ENCODE data around the gene PPARG. TPM values are rescaled to one million over a fixed set of nuclear protein-coding genes. Genes with fewer than 3 reads are reported as not detected.

Gene PPARG
- total and polyA plus RNA-seq, 2 donors (not counting 3 experiments of a cell fraction or from before 2014, with no cell fraction given): 0.15 to 1.3 TPM

- no peak for DNase-seq (ENCODE audit: low read depth, low spot score)
- dilution Hi-C loops (cut with MboI; ENCODE audit: extremely low pct_ligation_motif_present, low sequenced_read_pairs): no loop called here
- ChIA-PET CTCF (no interaction called here), POLR2A (no interaction called here)
- Histone ChIP-seq H3K4me3 (replicated peaks in 1 of 3; ENCODE audit: insufficient read depth in 1 of 3, low read depth in 1 of 3, low read length in 3 of 3) (no peak overlapping the region), H3K36me3 (ENCODE audit: control insufficient read depth in 2 of 2, extremely low read depth in 1 of 2, insufficient read depth in 2 of 2, low read length in 2 of 2) (no peaks in the 10 kb centered on the region), H3K4me2 (ENCODE audit: insufficient read depth, low read length) (no peak overlapping the region), H4K20me1 (replicated peaks; ENCODE audit: control insufficient read depth, extremely low read depth, insufficient read depth, low read length) (no peaks in the 10 kb centered on the region), H3K27me3 (ENCODE audit: control insufficient read depth in 2 of 2, insufficient read depth in 2 of 2, low read length in 2 of 2) (peaks cover 11 to 18% of the 10 kb centered on the region in 2 experiments), H3K79me2 (ENCODE audit: control insufficient read depth, insufficient read depth, low read length) (no peaks in the 10 kb centered on the region), H3K9me3 (replicated peaks; ENCODE audit: control insufficient read depth, insufficient read depth, low read length) (no peaks in the 10 kb centered on the region), H2AFZ (ENCODE audit: low read depth, low read length) (no peak overlapping the region), H3K9ac (replicated peaks; ENCODE audit: extremely low read depth, insufficient read depth, low read length) (no peak overlapping the region), H3K9me1 (replicated peaks; ENCODE audit: control insufficient read depth, extremely low read depth, insufficient read depth, low read length) (no peaks in the 10 kb centered on the region), H3K27ac (ENCODE audit: insufficient read depth, low read depth, low read length) (no peak overlapping the region), H3K4me1 (ENCODE audit: control insufficient read depth, extremely low read depth, insufficient read depth, low read length) (peaks cover 7% of the 10 kb centered on the region)
- no peak for FAIRE-seq
- intact Hi-C loops (cut with micrococcal nuclease): no loop called here
- no peak for TF ChIP-seq MYC (IDR thresholded peaks at IDR 0.05; ENCODE audit: low read depth, low read length)
- TF ChIP-seq MAX (IDR thresholded peaks at IDR 0.05; ENCODE audit: insufficient read depth, insufficient read length): no peak
- TF ChIP-seq EZH2 (IDR thresholded peaks at IDR 0.05; ENCODE audit: borderline replicate concordance, low read depth, low read length, severe bottlenecking): no peak
- no peak for TF ChIP-seq GATA2 (IDR thresholded peaks at IDR 0.05; ENCODE audit: insufficient read depth, insufficient read length, low read depth, low read length)
- TF ChIP-seq CTCF (IDR thresholded peaks at IDR 0.05; ENCODE audit: extremely low read depth in 1 of 2, insufficient read depth in 1 of 2, low read depth in 1 of 2, low read length in 2 of 2): no peak
- TF ChIP-seq JUN (IDR thresholded peaks at IDR 0.05; ENCODE audit: borderline replicate concordance, insufficient read depth, insufficient read length, low read depth): no peak
- no peak for TF ChIP-seq FOS (IDR thresholded peaks at IDR 0.05; ENCODE audit: borderline replicate concordance, insufficient read depth, low read length)
- TF ChIP-seq POLR2A (IDR thresholded peaks at IDR 0.05; ENCODE audit: low read depth, low read length): no peak
- no peak for TF ChIP-seq POLR2AphosphoS5 (IDR thresholded peaks at IDR 0.05; ENCODE audit: insufficient read depth, low read depth, low read length)
- BruUV-seq (replicated peaks): no TSS peak
Observed at GRCh38 chr3:12420393-12420792, 131.5 kb downstream of the PPARG start.

Measured in endothelial cell of umbilical vein (primary cell).